GM18858 (cell line): Measurements from ENCODE around the gene NFS1.

Experiments
- ATAC-seq: cut with Tn5 transposase; IDR thresholded peaks from one replicate; pipeline ENCODE4 v1.9.1; 2021; ENCODE audit not compliant: unreplicated experiment

The NFS1 gene

GRCh38 chr20:35680452-35681183 lies 18.5 kb downstream of the NFS1 start:
- ATAC-seq: no peak

- no peak for ATAC-seq
Observed at GRCh38 chr20:35674921-35675320, 24.2 kb downstream of the NFS1 start.

GRCh38 chr20:35673884-35674283 lies 25.3 kb downstream of the NFS1 start:
- no peak for ATAC-seq

GRCh38 chr20:35669681-35670080 lies 29.5 kb downstream of the NFS1 start:
- ATAC-seq: no peak

GRCh38 chr20:35669221-35669620 lies 29.9 kb downstream of the NFS1 start:
- ATAC-seq: no peak

GRCh38 chr20:35665949-35666288 lies 33.2 kb downstream of the NFS1 start:
- ATAC-seq: no peak

GRCh38 chr20:35664466-35665206 lies 34.5 kb downstream of the NFS1 start, which contains the start of the genes CPNE1 and RBM12:
CPNE1 (minus strand) TSS chr20:35664900; CDS start chr20:35632923, 31,977 bp downstream.
RBM12 (minus strand) TSS chr20:35664900; CDS start chr20:35655322, 9,578 bp downstream.
- ATAC-seq: peak; percentile 52

- no peak for ATAC-seq
Observed at GRCh38 chr20:35663516-35664465, 35.4 kb downstream of the NFS1 start.

GRCh38 chr20:35662551-35662950 lies 36.6 kb downstream of the NFS1 start:
- no peak for ATAC-seq

- no peak for ATAC-seq
Observed at GRCh38 chr20:35661908-35662307, 37.2 kb downstream of the NFS1 start.

- no peak for ATAC-seq
Observed at GRCh38 chr20:35661053-35661452, 38.1 kb downstream of the NFS1 start.

GRCh38 chr20:35660122-35660937 lies 38.8 kb downstream of the NFS1 start:
- no peak for ATAC-seq

GRCh38 chr20:35657271-35657670 lies 41.9 kb downstream of the NFS1 start:
- ATAC-seq: no peak

GRCh38 chr20:35654415-35654814 lies 44.7 kb downstream of the NFS1 start:
- ATAC-seq: no peak

GRCh38 chr20:35653893-35654292 lies 45.3 kb downstream of the NFS1 start:
- ATAC-seq: no peak

GRCh38 chr20:35653430-35653734 lies 45.8 kb downstream of the NFS1 start:
- no peak for ATAC-seq

GRCh38 chr20:35652641-35653429 lies 46.3 kb downstream of the NFS1 start:
- ATAC-seq: no peak

- no peak for ATAC-seq
Observed at GRCh38 chr20:35651958-35652357, 47.2 kb downstream of the NFS1 start.

- no peak for ATAC-seq
Observed at GRCh38 chr20:35650632-35651031, 48.5 kb downstream of the NFS1 start.

GRCh38 chr20:35648836-35649235 lies 50.3 kb downstream of the NFS1 start:
- no peak for ATAC-seq
